ENCODE measurements around the gene FAM9C. TPM values are rescaled to one million over a fixed set of nuclear protein-coding genes. Genes with fewer than 3 reads are reported as not detected.

The FAM9C gene
- total and polyA plus RNA-seq, 12 donors = 0.07 to 1.00 (median 0.29) TPM; not detected in 6

GRCh38 chrX:13026877-13027652 is 17.4 kb downstream of the FAM9C start:
- intact Hi-C loops (cut with DNase I) = loop anchor here in 3 of 10 donors (5.0 to 10.0 kb wide), 3 partner anchors 45 to 88 kb away; partner anchors contain the start of gene TMSB4X (in 1 of the 3)
- peak overlapping the region in 1 of 10 donors; percentile 51 for H3K27ac ChIP-seq
- WGBS, 2 donors = 92% methylated on average over 8 of the region's 8 CpGs

GRCh38 chrX:13024986-13025385 is 19.4 kb downstream of the FAM9C start:
- WGBS, 2 donors = 58 to 66% methylated on average over 3 of the region's 3 CpGs
- H3K27me3 ChIP-seq = peaks cover 0 to 65% (median 0%) of the 10 kb centered on the region in 7 donors
- TF ChIP-seq CTCF (IDR thresholded peaks at IDR 0.05) = no peak
- no peak overlapping the region for H3K4me3 ChIP-seq
- ATAC-seq (peak in 1 of 8 donors; percentile 44), DNase-seq (no peak)
- intact Hi-C loops (cut with DNase I) = loop anchor here in 3 of 10 donors (5.0 to 10.0 kb wide), 3 partner anchors 43 to 90 kb away; partner anchors contain the start of gene TMSB4X (in 1 of the 3)
- H3K27ac ChIP-seq = peak overlapping the region in 5 of 10 donors; percentile 2 to 35 (median 22)
- peaks cover 0 to 21% (median 16%) of the 10 kb centered on the region in 9 donors for H3K4me1 ChIP-seq
- no peaks in the 10 kb centered on the region for H3K36me3 ChIP-seq
- no peaks in the 10 kb centered on the region for H3K9me3 ChIP-seq

More at GRCh38 chrX:13026877-13027652, 17.4 kb downstream of the FAM9C start:
- no peaks in the 10 kb centered on the region for H3K36me3 ChIP-seq
- peaks cover 0 to 63% (median 0%) of the 10 kb centered on the region in 7 donors for H3K27me3 ChIP-seq
- TF ChIP-seq CTCF (IDR thresholded peaks at IDR 0.05) = no peak
- no peak overlapping the region for H3K4me3 ChIP-seq
- no peak for DNase-seq
- H3K9me3 ChIP-seq = no peaks in the 10 kb centered on the region
- H3K4me1 ChIP-seq = peaks cover 0 to 30% (median 21%) of the 10 kb centered on the region in 9 donors
- ATAC-seq = no peak

- no peak for DNase-seq
- Histone ChIP-seq H3K4me1 (peaks cover 0 to 11% (median 7%) of the 10 kb centered on the region in 9 donors), H3K27ac (peak overlapping the region in 1 of 10 donors; percentile 44), H3K9me3 (no peaks in the 10 kb centered on the region), H3K4me3 (no peak overlapping the region), H3K27me3 (peaks cover 0 to 70% (median 0%) of the 10 kb centered on the region in 7 donors), H3K36me3 (no peaks in the 10 kb centered on the region)
- no peak for TF ChIP-seq CTCF (IDR thresholded peaks at IDR 0.05)
- intact Hi-C loops (cut with DNase I) = loop anchor here in 1 of 10 donors (10.0 kb wide), 1 partner anchor 91 kb away; no protein-coding TSS in a partner anchor
- WGBS, 2 donors = 55 to 77% methylated on average over 4 of the region's 4 CpGs
- no peak for ATAC-seq
Observed at GRCh38 chrX:13023979-13024378, 20.4 kb downstream of the FAM9C start.

GRCh38 chrX:13023567-13023966 is 20.9 kb downstream of the FAM9C start:
- no peak for DNase-seq
- peaks cover 0 to 70% (median 0%) of the 10 kb centered on the region in 7 donors for H3K27me3 ChIP-seq
- no peak for ATAC-seq
- intact Hi-C loops (cut with DNase I) = loop anchor here in 1 of 10 donors (10.0 kb wide), 1 partner anchor 91 kb away; no protein-coding TSS in a partner anchor
- H3K27ac ChIP-seq = peak overlapping the region in 1 of 10 donors; percentile 44
- H3K9me3 ChIP-seq = no peaks in the 10 kb centered on the region
- 96 to 100% methylated on average over 3 of the region's 3 CpGs for WGBS, 2 donors
- H3K36me3 ChIP-seq = no peaks in the 10 kb centered on the region
- H3K4me1 ChIP-seq = peaks cover 0 to 10% (median 3%) of the 10 kb centered on the region in 9 donors
- TF ChIP-seq CTCF (IDR thresholded peaks at IDR 0.05) = no peak
- H3K4me3 ChIP-seq = no peak overlapping the region
